Gastroesophageal sphincter (tissue), 3 donors: ENCODE results near the gene SV2C.

ENCODE experiments used
- CTCF ChIP-seq, 4 experiments: fragments of 200-600 bp in 2 of 4; fragments of 450-650 bp in 2 of 4; sonication (generic) in 1 of 4; IDR thresholded peaks; one replicate each; pipeline ENCODE4 v1.5.1; 2017 to 2019; ENCODE audit warnings: antibody characterized with exemption in 4 of 4, mild to moderate bottlenecking in 2 of 4, moderate library complexity in 2 of 4
- POLR2A ChIP-seq, 2 donors: fragments of 450-650 bp; IDR thresholded peaks; one replicate each; pipeline ENCODE4 v1.6.1; 2017; ENCODE audit warnings: antibody characterized with exemption in 2 of 2, mild to moderate bottlenecking in 2 of 2, moderate library complexity in 1 of 2
- POLR2AphosphoS5 ChIP-seq: sonication (generic); formaldehyde crosslinking; IDR thresholded peaks from one replicate; pipeline ENCODE4 v1.6.1; 2017; ENCODE audit warnings: antibody characterized with exemption

GRCh38 chr5:76314643-76315042 is 231.5 kb downstream of the SV2C start:
- no peak for TF ChIP-seq POLR2A (IDR thresholded peaks at IDR 0.05)
- no peak for TF ChIP-seq CTCF (IDR thresholded peaks at IDR 0.05)
- TF ChIP-seq POLR2AphosphoS5: no peak
